Fibroblast of skin of back (primary cell): ENCODE measurements around the gene ARHGAP22. TPM values are rescaled to one million over a fixed set of nuclear protein-coding genes. Genes with fewer than 3 reads are reported as not detected.
"Not testable (repeated sequence)": the region's sequence is repeated elsewhere in the genome, so short reads cannot be mapped to it uniquely, and the experiment has no call there.

Source experiments
- DNase-seq: peaks from one replicate; pipeline ENCODE4 v3.0.0-alpha.2; 2013
- polyA plus RNA-seq, 2 experiments: library from polyadenylated mRNA; unstranded; fragments of 120-200 nt; gene quantifications; one replicate each; pipeline ENCODE4 v1.2.1, GENCODE V29; 2013; ENCODE audit not compliant: insufficient read length in 2 of 2

Gene ARHGAP22, protein sequence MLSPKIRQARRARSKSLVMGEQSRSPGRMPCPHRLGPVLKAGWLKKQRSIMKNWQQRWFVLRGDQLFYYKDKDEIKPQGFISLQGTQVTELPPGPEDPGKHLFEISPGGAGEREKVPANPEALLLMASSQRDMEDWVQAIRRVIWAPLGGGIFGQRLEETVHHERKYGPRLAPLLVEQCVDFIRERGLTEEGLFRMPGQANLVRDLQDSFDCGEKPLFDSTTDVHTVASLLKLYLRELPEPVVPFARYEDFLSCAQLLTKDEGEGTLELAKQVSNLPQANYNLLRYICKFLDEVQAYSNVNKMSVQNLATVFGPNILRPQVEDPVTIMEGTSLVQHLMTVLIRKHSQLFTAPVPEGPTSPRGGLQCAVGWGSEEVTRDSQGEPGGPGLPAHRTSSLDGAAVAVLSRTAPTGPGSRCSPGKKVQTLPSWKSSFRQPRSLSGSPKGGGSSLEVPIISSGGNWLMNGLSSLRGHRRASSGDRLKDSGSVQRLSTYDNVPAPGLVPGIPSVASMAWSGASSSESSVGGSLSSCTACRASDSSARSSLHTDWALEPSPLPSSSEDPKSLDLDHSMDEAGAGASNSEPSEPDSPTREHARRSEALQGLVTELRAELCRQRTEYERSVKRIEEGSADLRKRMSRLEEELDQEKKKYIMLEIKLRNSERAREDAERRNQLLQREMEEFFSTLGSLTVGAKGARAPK
- polyA plus RNA-seq (2013, experiment 1 of 2; ENCODE audit: insufficient read length): 18.3 TPM
- 10.1 TPM for polyA plus RNA-seq (2013, experiment 2 of 2; ENCODE audit: insufficient read length)

DNA sequence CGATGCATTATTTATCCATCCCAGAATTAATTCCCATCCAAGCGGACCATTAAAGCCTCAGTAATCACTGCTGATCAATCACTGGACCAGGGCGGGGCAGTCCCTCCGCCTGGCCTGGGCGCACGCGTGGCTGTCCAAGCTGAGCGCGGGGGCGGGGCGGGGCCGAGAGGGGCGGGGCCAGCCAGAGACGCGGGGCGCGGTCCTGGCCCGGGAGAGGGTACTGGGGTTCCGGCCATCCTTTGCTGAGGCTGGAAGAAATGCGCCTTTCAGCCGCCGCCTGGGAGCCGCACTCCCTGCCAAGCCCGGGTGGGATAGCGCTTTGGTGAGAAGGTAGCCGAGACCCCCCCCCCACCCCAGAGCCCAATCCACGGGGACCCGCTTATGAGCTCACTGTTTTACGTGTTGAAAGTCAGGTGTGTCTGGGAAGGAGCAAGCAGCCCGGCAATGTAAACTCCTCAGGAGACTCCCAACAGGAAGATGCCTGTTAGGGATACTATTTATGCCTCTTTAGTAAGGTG lies at the start of gene ARHGAP22:
ARHGAP22 (minus strand) TSS at position 83 of the 518 bp plus-strand sequence. CDS start 277 bp downstream, outside the sequence.
- DNase-seq: peak; percentile 43

DNA sequence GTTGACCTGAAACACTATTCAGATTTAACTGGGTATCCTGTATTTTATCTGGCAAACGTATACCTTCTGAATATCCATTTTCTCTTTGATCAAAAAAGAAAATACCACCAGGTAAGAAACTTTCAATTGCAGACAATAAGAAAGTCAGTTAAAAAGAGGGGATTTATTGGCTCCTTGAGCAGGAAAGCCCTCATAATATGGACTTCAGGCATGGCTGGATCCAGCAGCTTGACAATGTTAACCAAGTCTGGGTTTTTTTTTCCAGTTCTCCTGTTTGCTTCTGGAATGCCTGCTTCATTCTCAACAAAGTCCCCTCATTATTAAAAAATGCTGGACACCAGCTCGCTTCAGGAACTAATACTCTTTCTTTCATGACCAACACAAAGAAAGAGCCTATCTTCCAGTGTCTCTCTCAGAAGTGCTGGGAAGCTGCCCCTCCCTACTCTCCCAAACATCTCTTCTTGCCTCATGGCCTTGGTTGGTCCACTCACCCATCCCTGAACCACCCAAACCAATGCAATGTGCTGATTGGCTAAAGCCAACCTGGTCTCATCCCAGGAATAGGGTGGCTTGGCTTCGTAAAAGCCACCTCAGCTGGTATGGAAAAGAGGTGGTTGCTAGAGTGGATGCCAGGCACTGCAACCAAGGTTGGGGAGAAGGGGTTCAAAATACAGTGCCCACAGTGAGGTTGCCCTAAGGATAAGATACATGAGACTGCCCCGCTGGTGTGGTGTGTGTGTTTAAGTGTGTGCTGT lies 49.2 kb upstream of the ARHGAP22 start:
- DNase-seq: no peak

DNA sequence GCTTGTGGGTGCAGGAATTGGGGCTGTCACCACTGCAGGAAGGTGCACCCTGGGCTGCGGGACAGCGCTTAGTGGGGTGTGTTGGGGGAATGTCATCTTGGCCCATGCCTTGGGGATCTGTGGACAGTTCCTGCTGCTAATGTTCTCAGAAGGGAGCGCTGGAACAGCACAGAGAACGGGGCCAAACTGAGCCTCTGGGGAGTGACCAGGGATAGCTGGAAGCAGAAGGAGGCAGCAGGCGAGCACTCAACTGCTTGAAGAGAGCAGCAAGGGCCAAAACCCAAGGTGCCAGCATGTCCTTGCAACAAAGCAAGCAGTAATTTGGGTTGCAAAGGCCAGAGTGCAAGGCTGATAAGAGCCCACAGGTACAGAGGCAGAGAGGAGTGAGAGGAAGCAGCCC lies 48.5 kb upstream of the ARHGAP22 start:
- no peak for DNase-seq

DNA sequence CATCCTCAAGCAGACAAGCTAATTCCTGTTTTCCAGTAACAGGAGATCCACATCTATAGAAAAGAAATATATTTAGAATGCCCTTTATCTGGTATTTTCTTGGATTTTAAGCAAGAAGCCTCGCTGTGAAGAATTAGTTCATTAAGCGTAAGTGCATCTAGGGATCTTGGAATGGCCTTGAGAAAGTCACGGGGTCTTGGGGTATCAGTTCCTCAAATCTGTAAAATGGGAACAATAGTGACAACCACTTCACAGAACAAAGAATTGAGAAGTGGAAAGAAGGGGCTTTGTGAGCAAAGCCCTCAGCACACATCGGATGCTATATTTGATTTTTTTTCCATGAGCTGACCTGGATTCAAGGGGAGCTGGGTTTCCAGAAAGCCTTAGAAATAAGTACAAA lies 47.5 kb upstream of the ARHGAP22 start:
- DNase-seq: no peak

DNA sequence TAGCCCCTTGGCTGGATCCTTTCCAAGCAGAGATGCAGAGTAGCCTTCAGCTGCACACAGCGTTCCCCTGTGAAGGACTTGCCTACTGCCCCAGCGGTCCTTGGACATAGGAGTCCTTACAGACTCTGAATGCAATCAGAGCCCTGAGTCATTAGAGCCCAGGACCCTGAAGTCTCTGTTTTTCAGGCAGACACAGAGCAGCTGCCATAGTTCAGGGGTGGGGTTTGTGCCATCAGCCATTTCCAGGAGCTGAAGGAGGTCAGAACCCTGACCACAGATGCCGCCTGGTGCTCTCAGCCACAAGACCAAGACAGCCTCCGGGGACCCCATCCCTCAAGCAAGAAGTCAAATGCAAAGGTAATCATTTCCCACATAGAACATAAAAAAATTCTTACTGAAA lies 47.0 kb upstream of the ARHGAP22 start:
- no peak for DNase-seq

DNA sequence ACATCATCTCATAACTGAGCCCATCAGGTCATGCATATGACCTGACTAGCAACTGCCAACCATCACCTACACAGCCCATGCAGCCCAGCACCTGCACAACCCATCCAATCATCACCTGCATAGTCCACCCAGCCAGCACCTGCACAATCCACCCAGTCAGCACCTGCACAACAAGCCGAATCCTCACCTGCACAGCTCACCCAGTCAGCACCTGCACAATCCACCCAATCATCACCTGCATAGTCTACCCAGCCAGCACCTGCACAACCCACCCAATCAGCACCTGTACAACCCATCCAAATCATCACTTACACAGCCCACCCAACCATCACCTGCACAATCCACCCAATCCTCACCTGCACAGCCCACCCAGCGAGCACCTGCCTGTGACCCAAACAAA lies 46.4 kb upstream of the ARHGAP22 start:
- DNase-seq: no peak

DNA sequence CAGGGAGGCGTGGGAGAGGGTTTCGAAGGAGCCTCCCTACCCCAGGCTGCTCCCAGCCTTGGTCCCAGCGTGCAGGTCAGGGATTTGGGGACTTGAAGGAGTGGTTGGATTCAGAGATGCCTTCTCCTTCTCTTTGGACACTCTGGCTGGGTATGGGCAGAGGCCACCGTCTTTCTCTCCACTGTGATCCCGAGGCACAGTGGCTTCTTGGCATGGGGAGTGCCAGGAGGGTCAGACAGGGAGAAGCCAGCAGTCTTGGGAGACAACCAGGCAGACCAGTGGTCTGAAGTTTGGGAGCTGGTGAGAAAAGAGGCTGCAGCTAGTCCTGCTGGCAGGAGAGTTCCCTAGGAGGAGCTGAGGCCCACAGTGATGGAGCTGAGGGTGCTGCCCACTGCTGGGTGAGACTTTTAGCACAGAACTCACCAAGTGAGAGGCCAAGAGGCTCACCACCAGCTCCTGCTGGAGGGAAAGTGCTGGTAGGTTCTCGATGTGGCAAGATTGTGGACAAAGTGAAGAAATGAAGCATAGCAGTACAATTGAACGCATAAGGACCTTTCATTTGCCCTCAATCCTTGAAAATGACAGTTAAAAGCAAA lies 44.6 kb upstream of the ARHGAP22 start:
- no peak for DNase-seq

DNA sequence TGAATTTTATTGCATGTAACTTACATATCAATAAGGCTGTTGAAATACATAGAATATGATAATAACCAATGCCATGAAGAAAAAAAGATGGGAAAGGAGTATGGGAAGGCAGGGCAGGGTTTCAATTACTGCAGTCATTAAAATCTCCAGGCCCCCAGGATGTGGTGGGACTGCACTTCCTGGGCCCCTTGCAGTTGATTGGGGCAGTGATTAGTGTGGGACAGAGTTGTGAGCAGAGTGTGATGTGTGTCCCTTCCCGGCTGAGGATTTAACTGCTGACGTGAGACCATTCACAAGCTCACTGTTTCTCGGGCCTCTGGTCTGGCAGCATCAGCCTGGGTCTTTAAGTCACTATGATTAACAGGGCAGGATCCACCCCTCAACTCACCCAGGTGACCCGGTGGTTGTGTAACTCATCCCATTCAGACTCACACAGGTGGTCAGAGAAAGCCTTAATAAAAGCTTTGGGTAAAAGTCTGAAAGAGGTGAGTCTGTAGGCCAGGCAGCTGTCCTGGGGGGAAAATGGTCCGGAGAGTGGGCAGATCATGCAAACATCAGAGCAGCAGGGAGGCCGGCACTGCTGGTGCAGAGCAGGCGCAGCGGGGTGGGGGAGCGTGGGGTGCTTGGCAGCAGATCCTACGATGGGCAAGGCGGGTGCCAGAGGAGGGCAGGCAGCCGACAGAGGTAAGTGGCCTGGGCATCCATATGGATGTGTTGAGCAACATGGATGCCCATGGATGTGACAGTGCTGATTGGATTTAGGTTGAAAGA lies 43.5 kb upstream of the ARHGAP22 start:
- no peak for DNase-seq

DNA sequence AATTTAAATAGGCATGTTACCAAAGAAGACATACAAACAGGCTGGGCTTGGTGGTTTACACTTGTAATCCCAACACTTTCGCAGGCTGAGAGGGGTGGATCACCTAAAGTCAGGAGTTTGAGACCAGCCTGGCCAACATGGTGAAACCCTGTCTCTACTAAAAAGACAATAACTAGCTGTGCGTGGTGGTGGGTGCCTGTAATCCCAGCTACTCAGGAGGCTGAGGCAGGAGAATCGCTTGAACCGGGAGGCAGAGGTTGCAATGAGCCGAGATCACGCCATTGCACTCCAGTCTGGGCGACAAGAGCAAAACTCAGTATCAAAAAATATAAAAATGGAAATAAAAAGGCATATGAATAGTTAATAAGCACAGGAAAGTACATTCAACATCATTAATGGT lies 42.2 kb upstream of the ARHGAP22 start:
- not testable (repeated sequence) for DNase-seq

DNA sequence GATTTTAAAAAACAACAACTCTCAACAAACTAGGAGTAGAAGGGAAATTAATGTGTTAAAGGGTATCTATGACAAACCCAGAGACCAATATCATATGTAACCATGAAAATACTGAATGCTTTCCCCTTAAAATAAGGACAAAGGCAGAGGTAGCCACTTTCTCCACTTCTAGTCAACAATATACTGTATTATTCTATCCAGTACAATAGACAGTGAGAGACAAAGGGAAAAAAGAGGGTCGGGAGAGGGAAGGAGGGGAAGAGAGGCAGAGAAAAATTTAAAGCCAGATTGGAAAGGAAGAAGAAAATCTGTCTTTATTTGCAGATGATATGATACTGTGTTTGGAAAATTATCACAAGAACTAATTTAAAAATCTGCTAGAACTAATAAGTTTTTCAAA lies 40.7 kb upstream of the ARHGAP22 start:
- DNase-seq: no peak

DNA sequence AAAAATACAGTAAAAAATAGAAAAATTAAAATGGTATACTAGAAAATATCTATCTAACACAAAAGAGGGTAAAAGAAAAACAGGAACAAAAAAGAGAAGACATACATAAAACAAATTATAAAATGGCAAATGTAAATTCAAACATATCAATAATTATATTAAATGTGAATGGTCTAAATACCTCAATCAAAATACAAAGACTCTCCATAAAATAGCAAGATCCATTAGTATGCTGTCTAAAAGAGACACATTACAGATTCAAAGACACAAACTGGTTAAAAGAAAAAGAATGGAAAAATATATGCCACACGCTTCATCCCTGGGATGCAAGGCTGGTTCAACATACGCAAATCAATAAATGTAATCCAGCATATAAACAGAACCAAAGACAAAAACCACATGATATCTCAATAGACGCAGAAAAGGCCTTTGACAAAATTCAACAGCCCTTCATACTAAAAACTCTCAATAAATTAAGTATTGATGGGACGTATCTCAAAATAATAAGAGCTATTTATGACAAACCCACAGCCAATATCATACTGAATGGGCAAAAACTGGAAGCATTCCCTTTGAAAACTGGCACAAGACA lies 36.3 kb upstream of the ARHGAP22 start:
- not testable (repeated sequence) for DNase-seq

DNA sequence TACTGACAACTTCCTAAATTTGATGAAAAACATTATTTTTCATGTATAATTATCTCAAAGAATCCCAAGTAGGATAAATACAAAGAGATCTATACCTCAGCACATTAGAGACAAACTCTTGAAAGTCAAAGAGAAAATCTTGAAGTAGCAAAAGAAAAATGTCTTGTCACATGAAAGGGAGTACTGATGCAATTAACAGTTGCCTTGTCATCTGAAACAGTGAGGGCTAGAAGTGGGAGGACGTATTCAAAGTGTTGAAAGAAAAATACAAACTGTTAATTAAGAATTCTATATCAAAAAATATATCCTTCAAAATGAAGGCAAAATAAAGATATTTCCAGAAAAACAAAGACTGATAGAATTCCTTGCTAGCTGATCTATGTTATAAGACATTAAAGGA lies 35.5 kb upstream of the ARHGAP22 start:
- DNase-seq: no peak

DNA sequence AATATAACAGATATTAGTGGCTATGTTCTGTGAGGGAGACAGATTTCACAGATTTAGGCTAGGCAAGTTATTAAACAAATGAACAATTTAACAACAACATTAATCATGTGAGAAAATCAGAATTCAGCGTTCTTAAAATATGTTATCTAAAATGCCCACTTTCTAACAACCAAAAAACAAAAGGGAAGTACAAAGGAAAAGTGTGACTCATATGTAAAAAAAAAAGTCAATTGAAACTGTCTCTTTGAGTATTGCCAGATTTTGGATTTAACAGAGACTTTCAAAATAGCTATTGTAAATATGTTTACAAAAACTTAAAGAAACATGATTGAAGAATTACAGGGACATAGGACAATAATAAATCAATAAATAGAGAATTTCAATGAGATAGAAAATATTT lies 34.8 kb upstream of the ARHGAP22 start:
- DNase-seq: no peak

DNA sequence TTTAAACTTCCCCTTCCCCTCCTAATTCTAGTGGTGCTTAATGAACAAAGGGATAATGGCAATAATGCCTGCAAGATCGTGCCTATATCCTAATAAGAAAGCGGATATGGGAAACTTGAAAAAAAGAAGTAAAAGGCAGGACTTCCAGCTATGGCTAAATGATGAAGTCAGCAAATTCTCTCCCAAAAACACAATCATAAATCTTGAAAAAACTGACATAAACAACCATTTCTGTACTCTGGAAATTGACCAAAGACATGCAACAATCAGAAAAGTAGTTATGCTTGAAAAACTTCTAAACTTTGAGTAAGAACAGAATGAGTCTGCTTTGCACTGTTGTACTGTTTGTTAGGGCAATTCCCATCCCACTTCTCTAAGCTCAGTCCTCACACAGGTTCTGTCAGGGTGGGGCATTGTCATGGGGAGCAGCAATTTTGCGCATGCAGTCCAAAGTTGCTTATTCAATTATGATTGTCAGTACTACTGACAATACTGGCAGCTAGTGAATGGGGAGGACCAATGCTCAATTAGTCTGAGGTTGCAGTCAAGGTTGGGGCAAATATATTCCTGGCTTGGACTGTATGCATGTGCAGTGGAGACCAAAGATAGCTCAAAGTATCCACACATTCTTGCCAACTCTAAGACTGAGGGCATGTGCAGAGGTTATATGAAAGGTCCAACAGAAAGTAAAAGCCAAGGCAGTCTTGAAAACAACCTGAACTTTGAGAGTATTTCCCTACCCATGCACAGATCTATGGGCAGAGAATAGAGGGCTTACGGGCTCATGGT lies 34.1 kb upstream of the ARHGAP22 start:
- DNase-seq: no peak

DNA sequence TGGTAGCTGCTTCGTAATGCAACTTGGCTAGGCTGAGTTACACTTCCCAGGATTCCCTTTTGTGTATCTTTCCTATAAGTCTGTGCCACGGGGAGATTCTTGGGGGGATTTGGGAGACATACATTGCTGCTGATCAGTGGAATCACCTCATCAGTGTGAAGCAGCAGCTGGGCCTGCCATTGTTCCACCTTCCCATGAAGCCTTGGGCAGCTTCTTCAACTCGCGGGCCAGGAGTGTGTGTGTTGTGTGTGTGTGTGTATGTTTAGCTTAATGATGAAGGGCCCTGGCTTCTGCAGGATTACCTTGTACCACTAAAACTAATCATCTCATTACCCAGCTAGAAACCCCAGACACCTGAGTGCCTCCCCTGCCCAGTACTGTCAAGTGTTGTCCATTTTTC lies 33.3 kb upstream of the ARHGAP22 start:
- DNase-seq: no peak

DNA sequence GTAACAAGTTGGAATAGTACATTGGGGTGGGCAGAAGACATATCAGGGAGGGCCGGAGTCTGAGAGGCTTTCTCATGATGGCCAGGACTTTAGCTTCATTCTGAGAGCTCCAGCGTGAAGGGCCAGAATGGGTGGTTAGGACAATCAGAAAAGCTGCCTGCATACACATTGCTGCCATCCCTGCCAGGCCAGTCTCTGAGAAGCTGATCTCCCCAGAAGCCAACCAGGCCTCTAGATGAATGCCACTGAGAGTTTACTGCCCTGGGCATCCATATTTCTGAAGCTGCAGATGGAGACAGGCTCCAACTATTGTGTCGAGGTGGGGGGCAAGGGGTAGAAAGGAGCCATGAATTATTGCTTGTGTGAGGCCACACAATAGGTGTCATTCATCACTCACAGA lies 32.0 kb upstream of the ARHGAP22 start:
- no peak for DNase-seq

DNA sequence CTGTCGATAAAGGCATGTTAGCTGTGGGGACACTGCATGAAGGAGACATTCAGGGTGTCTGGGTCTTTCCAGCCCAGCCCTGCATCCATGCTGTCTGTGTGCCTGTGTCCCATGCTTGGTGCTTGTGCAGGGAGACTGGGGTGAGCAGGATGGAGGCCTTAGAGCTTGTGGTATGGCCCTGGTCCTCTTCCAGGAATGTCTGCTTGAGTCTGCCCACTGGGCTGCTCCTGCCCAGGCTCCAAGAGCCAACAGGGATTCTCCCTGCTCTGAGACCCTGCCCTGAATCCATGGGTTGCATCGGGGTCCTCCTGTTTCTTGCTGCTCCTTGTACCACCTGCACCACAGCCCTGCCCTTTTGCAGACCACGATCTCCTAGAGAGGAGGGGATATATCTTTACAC lies 31.4 kb upstream of the ARHGAP22 start:
- no peak for DNase-seq

DNA sequence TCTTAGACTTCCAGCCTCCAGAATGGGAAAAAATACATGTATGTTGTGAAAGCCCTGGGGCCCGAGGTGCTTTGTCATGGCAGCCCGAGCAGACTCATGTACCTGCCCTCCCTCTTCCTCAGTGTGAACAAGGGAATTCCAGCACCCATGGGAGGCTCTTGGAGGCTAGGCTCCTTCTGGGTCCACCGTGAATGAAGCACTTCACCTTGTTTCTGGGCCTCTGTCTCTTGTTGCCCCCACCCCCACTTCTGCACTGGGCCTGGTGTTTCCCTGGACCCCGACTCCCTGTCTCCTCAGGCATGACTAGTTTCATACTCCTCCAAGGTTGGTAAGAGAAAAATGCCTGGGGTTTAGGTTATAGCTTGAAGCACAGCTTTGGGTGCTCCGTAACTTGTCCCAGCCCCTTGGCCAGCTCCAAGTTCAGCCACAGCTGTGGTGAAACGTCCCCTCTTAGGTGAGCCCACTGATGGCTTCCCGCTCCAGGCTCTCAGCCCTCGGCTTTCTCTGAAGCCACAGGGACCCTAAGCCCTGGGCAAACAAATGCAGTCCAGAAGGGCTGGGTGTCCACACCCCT lies 30.2 kb upstream of the ARHGAP22 start:
- DNase-seq: no peak

DNA sequence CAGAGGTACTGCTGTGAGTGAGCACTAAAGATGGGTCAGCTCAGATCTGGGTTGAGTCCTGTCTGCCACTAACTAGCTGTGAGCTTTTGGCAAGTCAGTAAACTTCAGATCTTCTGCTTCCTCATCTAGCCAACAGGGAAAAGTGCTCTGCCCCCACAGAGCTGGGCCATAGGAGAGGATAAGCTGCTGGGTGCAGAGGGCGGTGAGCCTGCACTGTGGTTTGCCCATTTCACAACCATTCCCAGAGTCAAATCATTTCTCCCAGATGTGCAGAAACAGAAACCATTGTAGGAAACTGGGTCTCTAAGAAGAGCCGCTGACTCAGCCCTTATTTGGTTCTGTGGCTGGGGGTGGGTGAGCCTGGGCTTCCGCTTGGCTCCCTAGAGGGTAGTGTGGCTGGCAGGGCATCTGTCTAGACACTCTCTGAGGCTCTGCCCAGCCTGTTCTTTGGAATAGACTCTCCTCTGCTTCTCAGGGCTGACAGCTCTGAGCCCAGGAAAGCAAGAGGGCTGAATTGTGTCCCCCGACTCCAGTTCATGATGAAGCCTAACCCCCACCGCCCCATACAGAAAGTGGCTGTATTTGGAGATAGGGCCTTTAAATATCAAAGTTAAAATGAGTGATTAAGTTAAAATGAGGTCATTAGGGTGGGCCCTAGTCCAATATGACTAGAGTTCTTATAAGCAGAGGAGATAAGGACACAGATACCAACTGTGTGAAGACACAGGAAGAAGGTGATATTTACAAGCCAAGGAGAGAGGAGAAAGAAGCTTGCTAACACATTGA lies 29.5 kb upstream of the ARHGAP22 start:
- DNase-seq: peak; percentile 86
